GM23338 (cell line): ENCODE data around the gene TPMT.
"Not testable (repeated sequence)": the region's sequence is repeated elsewhere in the genome, so short reads cannot be mapped to it uniquely, and the experiment has no call there.

Experiments
- EZH2 ChIP-seq: fragments of 200-600 bp; sonication (generic); IDR thresholded peaks from one replicate; pipeline ENCODE4 v1.8.0; 2017; ENCODE audit warnings: antibody characterized with exemption, mild to moderate bottlenecking, low read depth; ENCODE audit not compliant: unreplicated experiment
- EZH2phosphoT487 ChIP-seq: fragments of 200-600 bp; sonication (generic); IDR thresholded peaks from one replicate; pipeline ENCODE4 v1.8.1; 2018; ENCODE audit warnings: antibody characterized with exemption; ENCODE audit not compliant: unreplicated experiment
- POLR2AphosphoS5 ChIP-seq: IDR thresholded peaks from 2 replicates; pipeline ENCODE4 v1.6.1; 2016; ENCODE audit warnings: antibody characterized with exemption, low read depth
- TF ChIP-seq, protein P1 (sequence below), 2 experiments: fragments of 200-600 bp in 1 of 2; sonication (generic) in 1 of 2; conservative IDR thresholded peaks; 2 replicates each; pipeline versions ENCODE4 v1.5.1 to v1.6.1; 2016 to 2017; ENCODE audit warnings: antibody characterized with exemption in 2 of 2, low read depth in 2 of 2, mild to moderate bottlenecking in 2 of 2, moderate library complexity in 1 of 2

DNA sequence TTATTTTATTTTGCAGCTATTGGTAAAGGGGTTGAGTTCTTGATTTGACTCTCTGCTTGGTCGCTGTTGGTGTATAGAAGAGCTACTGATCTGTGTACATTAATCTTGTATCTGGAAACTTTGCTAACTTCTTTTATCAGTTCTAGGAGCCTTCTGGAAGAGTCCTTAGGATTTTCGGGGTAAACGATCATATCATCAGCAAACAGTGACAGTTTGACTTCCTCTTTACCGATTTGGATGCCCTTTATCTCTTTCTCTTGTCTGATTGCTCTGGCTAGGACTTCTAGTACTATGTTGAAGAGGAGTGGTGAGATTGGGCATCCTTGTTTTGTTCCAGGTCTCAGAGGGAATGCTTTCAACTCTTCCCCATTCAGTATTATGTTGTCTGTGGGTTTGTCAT lies 21.3 kb upstream of the TPMT start:
- TF ChIP-seq, protein P1, sequence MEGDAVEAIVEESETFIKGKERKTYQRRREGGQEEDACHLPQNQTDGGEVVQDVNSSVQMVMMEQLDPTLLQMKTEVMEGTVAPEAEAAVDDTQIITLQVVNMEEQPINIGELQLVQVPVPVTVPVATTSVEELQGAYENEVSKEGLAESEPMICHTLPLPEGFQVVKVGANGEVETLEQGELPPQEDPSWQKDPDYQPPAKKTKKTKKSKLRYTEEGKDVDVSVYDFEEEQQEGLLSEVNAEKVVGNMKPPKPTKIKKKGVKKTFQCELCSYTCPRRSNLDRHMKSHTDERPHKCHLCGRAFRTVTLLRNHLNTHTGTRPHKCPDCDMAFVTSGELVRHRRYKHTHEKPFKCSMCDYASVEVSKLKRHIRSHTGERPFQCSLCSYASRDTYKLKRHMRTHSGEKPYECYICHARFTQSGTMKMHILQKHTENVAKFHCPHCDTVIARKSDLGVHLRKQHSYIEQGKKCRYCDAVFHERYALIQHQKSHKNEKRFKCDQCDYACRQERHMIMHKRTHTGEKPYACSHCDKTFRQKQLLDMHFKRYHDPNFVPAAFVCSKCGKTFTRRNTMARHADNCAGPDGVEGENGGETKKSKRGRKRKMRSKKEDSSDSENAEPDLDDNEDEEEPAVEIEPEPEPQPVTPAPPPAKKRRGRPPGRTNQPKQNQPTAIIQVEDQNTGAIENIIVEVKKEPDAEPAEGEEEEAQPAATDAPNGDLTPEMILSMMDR (conservative IDR thresholded peaks at IDR 0.05; ENCODE audit: low read depth in 2 of 2), result not testable (repeated sequence)
- TF ChIP-seq EZH2phosphoT487, POLR2AphosphoS5, EZH2: not testable (repeated sequence)
